Peyer's patch (tissue), 4 donors: ENCODE measurements around the gene NTN5.

Source experiments
- POLR2A ChIP-seq, 2 donors: fragments of 450-650 bp; IDR thresholded peaks; one replicate each; pipeline ENCODE4 v1.5.1; 2017; ENCODE audit warnings: antibody characterized with exemption in 2 of 2, mild to moderate bottlenecking in 2 of 2, moderate library complexity in 2 of 2
- TF ChIP-seq, protein P1 (sequence below), 6 experiments: fragments of 450-650 bp in 4 of 6; fragments of 200-600 bp in 2 of 6; sonication (generic) in 1 of 6; IDR thresholded peaks; one replicate each; pipeline ENCODE4 v1.5.1; 2017 to 2019; ENCODE audit warnings: antibody characterized with exemption in 6 of 6, mild to moderate bottlenecking in 3 of 6, moderate library complexity in 1 of 6

DNA sequence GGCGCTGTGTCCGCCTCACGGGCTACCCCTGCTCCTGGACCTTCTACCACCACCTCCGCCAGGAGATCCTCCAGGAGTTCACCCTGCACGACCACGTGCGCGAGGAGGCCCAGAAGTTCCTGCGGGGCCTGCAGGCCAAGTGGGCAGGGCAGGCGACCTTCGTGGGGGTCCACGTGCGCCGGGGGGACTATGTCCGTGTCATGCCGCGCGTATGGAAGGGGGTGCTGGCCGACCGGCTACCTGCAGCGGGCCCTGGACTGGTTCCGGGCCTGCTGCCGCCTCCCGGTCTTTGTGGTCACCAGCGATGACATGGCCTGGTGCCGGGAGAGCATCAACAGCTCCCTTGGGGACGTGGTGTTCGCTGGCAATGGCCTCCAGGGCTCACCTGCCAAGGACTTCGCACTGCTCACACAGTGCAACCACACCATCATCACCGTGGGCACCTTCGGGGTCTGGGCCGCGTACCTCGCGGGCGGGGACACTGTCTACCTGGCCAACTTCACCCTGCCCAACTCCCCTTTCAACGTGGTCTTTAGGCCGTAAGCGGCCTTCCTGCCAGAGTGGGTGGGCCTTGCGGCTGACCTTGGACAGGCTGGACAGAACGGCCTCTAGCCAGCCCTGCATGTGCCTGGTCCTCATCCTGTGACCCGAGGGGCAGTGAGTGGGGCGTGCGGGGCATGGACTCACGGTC is 7.8 kb upstream of the NTN5 start:
- TF ChIP-seq, protein P1, sequence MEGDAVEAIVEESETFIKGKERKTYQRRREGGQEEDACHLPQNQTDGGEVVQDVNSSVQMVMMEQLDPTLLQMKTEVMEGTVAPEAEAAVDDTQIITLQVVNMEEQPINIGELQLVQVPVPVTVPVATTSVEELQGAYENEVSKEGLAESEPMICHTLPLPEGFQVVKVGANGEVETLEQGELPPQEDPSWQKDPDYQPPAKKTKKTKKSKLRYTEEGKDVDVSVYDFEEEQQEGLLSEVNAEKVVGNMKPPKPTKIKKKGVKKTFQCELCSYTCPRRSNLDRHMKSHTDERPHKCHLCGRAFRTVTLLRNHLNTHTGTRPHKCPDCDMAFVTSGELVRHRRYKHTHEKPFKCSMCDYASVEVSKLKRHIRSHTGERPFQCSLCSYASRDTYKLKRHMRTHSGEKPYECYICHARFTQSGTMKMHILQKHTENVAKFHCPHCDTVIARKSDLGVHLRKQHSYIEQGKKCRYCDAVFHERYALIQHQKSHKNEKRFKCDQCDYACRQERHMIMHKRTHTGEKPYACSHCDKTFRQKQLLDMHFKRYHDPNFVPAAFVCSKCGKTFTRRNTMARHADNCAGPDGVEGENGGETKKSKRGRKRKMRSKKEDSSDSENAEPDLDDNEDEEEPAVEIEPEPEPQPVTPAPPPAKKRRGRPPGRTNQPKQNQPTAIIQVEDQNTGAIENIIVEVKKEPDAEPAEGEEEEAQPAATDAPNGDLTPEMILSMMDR (IDR thresholded peaks at IDR 0.05): no peak
- TF ChIP-seq POLR2A (IDR thresholded peaks at IDR 0.05): no peak
